HG03378 (cell line): Measurements from ENCODE around the gene TESPA1.

Experiments used
- ATAC-seq: cut with Tn5 transposase; IDR thresholded peaks from one replicate; pipeline ENCODE4 v1.9.1; 2021; ENCODE audit warnings: mild to moderate bottlenecking, moderate library complexity; ENCODE audit not compliant: unreplicated experiment

Gene TESPA1

GRCh38 chr12:54983536-54984101 is 943 bp downstream of the TESPA1 start:
- ATAC-seq: no peak

- no peak for ATAC-seq
These were observed 2.8 kb downstream of the TESPA1 start for GRCh38 chr12:54981796-54982195.

GRCh38 chr12:54980341-54980740 is 4.2 kb downstream of the TESPA1 start:
- no peak for ATAC-seq

- ATAC-seq: no peak
These were observed 6.7 kb downstream of the TESPA1 start for GRCh38 chr12:54977857-54978256.

- no peak for ATAC-seq
These were observed 7.4 kb downstream of the TESPA1 start for GRCh38 chr12:54977155-54977554.

- ATAC-seq: no peak
These were observed 8.7 kb downstream of the TESPA1 start for GRCh38 chr12:54975875-54976274.

- no peak for ATAC-seq
These were observed 9.3 kb downstream of the TESPA1 start for GRCh38 chr12:54975272-54975671.

- ATAC-seq: no peak
These were observed 10.3 kb downstream of the TESPA1 start for GRCh38 chr12:54974279-54974678.

- no peak for ATAC-seq
These were observed 11.0 kb downstream of the TESPA1 start for GRCh38 chr12:54973556-54973955.

GRCh38 chr12:54970741-54971140 is 13.8 kb downstream of the TESPA1 start:
- ATAC-seq: no peak

- ATAC-seq: no peak
These were observed 16.3 kb downstream of the TESPA1 start for GRCh38 chr12:54968181-54968730.

GRCh38 chr12:54967461-54967860 is 17.1 kb downstream of the TESPA1 start:
- no peak for ATAC-seq

- ATAC-seq: no peak
These were observed 23.4 kb downstream of the TESPA1 start for GRCh38 chr12:54961190-54961589.

- ATAC-seq: peak; percentile 78
These were observed 25.1 kb downstream of the TESPA1 start for GRCh38 chr12:54959291-54960018.

- ATAC-seq: no peak
These were observed 26.4 kb downstream of the TESPA1 start for GRCh38 chr12:54958048-54958658.

- no peak for ATAC-seq
These were observed 27.5 kb downstream of the TESPA1 start for GRCh38 chr12:54956818-54957641.

- ATAC-seq: no peak
These were observed 28.2 kb downstream of the TESPA1 start for GRCh38 chr12:54956322-54956721.

- no peak for ATAC-seq
These were observed 29.8 kb downstream of the TESPA1 start for GRCh38 chr12:54954801-54955200.

- no peak for ATAC-seq
These were observed 30.3 kb downstream of the TESPA1 start for GRCh38 chr12:54954228-54954627.

- no peak for ATAC-seq
These were observed 34.4 kb downstream of the TESPA1 start for GRCh38 chr12:54950071-54950727.
